GM12801 (cell line): ENCODE measurements around the gene PAGR1.

Experiments used
- CTCF ChIP-seq: IDR thresholded peaks from one replicate; pipeline ENCODE4 v1.5.1; 2011; ENCODE audit warnings: control low read depth; ENCODE audit not compliant: insufficient read length; ENCODE audit errors: extremely low read depth

Gene PAGR1

GRCh38 chr16:29839822-29840221, 23.9 kb downstream of the PAGR1 start:
- no peak for TF ChIP-seq CTCF

- TF ChIP-seq CTCF: no peak
These were observed 24.3 kb downstream of the PAGR1 start for GRCh38 chr16:29840240-29840639.

- no peak for TF ChIP-seq CTCF
These were observed 25.7 kb downstream of the PAGR1 start for GRCh38 chr16:29841631-29842030.

GRCh38 chr16:29842732-29843346, 26.9 kb downstream of the PAGR1 start:
- no peak for TF ChIP-seq CTCF

- no peak for TF ChIP-seq CTCF
These were observed 28.0 kb downstream of the PAGR1 start for GRCh38 chr16:29843931-29844330.

- no peak for TF ChIP-seq CTCF
These were observed 28.8 kb downstream of the PAGR1 start for GRCh38 chr16:29844575-29845331.

GRCh38 chr16:29845656-29846055, 29.7 kb downstream of the PAGR1 start:
- no peak for TF ChIP-seq CTCF
